G401.6 (cell line): ENCODE data around the gene PPP1CA.

Source experiments
- FAIRE-seq: peaks from 2 replicates; lab custom pipeline; 2012; peaks lifted over from hg19 to GRCh38; lab: Jason Lieb, UNC

Gene PPP1CA

DNA sequence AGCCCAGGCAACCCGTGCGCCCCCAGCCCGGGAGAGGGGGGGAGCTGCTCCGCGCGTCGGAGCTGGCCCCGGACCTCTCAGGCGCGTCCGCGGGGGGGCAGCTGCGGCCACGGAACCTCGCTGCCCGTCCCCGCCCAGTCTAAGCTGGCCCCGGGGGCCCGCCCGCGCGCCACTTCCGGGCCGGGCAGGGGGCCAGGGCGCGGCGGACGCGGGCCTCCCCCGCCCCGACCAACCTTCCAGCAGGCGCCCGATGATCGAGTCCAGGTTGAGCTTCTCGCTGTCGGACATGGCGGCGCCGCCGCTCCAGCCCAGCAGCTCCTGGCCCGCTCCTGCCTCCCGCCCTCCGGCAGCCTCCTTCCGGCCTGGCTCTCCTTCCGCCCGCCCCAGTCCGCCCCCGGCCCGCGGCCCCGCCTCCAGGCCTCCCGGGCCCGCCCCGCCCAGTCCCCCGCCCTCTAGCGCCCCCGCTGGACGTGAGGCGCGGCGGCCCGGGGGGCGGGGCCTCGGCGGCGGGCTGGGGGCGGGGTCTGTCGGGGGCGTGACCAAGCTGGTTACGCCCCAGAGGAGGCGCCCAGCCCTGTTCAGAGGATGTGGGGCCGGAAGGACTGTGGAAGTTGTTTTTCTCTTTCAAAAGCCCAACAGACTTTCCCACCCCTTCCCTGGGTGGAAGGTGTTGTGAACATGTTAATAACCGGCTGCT lies at the start of gene PPP1CA:
Gene PPP1CA (minus strand): TSS at position 364 of the 697 bp plus-strand sequence. CDS start 76 bp downstream, at position 288.
- no peak for FAIRE-seq

DNA sequence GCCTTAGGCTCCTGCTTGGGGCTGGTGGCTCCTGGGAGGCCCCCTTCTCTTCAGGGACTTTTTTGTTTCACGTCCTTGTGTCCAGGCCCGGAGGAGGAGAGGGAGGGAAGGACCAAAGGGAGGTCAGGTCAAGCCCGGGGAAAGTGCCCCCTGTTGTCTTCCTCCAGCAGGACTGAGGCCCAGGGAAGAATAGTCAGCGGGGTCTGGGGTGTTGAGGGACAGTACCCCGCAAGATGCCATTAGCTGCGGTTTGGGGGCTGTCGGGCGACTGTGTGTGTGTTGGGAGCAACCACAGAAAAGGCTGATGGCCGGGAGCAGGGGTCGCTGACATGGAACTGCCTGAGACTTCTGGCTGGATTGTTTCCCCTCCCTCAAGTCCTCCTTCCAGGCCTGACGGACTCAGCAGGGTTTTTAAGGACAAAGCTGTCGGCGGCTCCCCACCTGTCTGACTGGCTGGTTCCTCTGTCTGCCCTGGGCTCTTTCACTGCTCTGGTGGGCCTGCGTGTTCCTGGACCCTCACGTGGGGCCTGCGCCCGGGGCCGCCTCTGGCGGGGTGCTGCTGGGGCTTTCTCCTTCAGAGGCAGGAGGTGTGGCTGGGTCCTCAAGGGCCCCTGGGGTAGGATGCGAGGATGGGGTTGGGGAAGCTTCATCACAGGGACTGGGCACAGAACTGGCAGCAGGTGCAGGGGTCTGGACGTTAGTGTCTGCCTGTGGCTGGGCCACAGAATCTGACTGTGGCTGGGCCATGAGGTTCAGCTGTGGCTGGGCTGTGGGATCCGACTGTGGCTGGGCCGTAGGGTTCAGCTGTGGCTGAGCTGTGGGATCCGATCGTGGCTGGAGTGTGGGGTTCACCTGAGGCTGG lies 49.4 kb upstream of the PPP1CA start:
- no peak for FAIRE-seq

DNA sequence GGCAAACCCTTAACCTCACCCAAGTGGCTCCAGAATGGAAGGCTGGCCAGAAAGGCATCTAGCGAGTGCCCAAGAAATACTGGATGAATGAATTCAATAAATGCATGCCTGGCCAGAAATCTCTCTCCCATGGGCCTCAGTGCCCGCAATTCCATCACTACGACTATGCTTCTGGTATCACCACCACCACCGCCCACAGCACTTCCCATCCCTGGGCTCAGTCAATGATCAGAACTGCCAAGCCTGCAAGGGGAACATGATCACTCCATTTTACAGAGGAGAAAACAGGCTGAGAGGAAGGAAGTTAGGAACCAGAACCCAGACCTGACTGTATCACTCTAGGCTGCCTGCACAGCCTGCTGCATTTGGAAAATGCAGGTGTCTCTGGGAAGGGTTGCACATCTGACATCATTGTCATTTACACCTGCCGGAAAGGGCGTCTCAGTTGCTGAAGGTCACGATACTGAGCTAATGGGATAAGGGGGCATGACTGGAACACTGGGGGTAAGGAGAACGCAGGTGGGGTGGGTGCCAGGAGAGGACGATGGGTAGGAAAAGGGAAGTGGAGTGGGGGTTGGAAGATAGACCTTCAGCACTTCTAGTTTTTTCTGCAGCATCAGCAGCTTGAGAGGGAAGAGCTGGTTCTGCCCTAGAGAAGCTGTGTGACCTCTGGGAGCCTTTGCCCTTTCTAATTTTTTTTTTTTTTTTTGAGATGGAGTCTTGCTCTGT lies 47.6 kb upstream of the PPP1CA start:
- FAIRE-seq = no peak

DNA sequence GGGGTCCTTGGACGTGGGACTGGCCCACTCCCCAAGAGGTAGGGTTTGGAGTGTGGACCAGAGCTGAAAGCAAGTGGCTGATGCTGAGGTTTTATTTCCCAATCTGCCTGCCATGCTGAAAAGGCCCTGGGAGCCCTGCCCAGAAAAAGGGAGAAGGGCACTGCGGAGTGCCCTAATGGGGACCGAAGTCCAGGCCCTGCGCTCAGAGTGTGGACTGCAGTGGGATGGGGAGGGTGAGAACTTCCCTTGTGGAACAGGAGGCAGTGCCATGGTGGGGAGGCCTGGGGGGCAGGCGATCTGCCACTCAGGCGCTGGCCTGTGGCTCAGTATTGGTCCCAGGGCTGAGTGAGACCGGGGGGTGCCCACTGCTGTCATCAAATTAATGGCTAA lies 46.6 kb upstream of the PPP1CA start:
- FAIRE-seq = no peak

DNA sequence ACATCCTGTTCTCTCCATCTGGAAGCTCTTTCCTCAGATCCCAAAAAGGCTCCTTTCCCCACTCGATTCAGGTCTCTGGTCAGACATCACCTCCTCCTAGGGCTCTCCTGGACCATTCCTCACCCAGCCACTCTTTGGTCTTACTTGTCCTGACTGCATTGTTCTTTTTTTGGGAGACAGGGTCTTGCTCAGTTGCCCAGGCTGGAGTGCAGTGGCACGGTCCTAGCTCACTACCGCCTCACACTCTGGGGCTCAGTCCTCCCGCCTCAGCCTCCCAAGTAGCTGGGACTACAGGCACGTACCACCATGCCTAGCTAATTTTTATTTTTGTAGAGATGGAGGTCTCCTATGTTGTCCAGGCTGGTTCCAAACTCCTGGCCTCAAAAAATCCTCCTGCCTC lies 43.9 kb upstream of the PPP1CA start:
- no peak for FAIRE-seq

DNA sequence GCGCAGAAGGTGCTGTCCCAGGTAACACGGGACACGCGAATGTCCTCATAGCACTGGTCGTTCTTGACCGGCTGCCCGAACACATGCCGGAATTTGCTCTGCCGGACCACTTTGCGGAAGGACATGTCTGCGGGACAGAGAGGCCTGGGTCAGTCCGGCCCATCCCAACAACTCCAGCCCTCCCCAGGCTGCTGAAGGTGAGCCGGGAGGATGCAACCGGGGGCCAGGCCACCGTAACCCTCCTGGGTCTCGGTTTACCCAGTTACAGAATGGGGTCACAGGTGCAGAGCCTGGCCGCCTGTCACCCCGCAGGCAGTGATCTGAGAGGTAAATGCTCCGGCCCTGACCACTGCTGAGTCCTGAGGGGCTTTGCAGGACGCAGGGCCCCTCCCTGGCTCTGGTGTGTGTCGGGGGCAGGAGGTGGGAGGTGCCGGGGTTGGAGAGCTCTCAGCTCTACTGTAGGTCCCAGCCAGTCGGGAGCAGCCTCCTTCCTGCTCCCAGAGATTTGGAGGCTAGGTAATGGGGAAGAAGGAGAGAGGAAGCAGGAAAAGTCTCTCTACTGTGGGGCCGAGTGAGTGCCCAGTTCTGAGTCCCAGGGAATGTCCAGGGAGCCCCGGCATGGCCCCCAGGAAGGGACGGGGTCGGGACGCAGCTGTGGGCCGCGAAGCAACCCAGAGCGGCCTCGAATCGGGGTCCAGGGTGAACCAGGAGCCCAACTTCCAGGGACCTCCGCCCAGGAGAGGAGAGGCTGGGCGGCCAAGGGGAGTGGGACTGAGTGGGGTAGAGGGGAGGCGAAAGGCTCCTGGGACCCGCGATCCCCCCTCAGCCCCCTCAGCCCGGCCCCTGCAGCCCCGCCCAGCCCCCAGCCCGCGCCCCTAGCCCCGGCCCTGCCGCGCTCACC lies 41.1 kb upstream of the PPP1CA start:
- no peak for FAIRE-seq

DNA sequence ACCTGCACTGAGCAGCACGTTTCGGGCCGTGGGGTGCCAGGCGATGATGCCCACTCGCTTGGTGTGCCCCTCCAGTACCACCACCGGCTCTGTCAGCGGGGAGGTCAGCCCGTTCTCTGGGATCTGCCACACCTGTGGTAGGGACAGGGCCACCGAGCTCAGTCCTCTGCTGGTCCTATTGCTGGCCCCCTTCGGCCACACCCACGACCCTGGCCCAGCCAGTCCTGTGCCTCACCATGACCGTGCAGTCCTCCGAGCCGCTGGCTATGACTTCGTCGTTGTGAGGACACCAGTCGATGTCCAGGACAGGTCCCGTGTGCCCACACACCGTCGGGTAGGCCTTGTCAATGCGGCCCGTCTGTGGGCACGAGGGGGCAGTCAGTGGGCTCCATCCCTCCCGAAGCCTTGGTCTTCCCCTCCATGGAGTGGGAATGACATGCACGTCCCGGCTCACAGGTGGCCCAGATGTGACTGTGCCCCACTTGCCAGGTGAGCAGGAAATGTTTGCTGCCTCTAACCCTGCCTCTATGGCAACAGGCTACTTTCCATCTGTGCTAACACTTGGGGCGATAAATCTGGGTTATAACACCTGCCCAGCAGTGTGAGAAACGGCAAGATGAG lies 40.2 kb upstream of the PPP1CA start:
- FAIRE-seq = no peak

DNA sequence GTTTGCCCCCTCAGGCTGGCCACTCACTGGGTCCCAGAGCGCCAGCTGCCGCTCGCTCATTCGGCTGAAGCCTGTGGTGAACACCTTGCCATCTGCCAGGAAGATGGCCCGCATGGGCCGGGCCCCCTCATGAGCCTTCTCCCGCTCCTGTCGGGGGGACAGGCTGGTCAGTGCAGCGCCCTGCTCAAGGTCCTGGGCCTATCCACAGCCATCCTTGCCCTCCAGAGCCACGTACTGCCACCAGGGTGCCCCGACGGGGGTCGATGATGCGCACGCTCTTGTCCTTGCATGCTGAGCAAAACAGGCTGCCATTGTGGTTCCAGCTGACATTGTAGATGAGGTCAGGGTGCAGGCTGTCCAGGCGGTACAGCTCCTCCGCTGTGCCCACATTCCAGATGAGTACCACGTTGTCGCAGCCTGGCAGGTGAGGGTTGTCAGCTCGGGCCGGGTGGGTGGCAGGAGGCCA lies 39.5 kb upstream of the PPP1CA start:
- no peak for FAIRE-seq

DNA sequence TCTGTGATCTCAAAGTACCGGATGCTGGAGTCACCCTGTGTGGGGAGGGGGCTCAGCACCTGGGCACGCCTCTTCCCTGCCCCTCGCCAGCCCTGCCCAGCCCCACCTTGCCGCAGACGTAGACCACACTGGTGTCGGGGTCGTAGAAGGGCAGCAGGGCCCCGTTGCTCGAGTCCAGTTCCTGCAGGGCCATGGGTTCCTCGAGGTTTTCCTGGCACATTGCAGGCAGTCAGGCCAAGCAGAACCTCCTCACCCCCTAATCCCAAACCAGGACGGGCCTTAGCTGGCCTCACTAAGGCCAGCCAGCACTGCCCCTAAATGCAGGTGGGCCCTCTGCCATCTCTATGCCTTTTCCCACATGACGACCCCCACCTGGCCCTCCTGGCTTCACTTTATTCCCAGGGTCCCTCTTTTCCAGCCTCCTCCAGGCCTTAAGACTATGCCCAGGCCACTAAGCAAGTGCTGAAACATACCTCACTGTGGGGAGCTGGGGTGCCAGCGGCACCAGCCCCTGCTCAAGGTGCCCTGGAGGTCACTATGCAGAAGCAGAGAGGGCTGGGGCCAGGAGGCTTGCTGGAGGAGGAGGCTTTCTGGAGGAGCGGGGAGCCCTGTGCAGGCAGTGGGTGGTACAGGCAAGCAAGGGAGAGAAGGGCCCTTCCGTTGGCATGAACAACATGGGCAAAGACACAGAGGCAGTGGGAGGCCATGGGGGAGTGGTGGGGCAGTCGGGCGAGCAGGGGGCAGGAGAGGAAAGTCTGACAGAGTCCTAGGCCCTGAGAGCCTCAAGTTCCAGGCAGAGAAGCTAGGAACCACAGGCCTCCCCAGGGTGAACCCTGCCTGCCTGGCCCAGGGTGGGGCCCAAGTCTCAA lies 38.8 kb upstream of the PPP1CA start:
- FAIRE-seq = no peak

DNA sequence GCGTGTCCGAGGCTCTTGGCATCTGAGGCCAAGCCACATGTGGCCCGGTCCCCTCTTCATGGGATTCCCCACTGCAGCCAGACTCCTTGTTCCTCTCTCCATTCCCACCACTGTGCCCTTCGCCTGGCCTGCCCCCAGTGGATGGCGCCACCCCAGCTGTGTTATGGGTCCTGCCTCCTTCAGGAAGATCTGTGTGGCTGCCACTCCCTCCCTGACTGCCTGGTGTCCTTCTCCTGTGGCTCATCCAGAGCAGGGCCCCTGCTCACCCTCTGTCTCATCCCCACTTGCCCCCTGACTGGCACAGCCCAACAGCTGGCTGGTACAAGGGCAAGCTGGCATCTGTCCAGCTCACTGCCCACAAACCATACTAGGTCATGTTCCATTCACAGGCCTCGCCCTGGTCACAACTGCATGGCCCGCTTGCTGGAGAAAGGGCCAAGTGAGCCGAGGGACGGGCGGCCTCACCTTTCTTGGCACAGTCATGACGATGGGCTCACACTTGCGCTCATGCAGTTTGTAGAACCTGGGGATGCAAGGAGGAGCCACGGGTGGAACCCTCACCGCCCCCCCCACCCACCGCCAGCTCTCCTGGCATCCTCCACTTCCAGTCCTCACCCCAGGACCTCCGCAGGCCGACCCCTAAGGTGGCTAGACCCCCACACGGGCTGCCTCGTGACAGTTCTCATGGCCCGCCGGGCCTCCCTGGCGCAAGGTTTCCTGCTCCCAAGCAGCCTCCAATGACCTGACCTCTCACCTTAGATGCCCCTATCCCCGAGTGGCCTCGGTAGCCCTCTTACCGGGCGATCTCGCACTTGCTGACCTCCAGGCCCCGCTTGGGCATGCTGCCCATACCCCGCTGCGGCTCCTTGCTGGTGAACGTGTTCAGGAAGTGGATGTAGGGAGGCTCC lies 37.9 kb upstream of the PPP1CA start:
- no peak for FAIRE-seq

DNA sequence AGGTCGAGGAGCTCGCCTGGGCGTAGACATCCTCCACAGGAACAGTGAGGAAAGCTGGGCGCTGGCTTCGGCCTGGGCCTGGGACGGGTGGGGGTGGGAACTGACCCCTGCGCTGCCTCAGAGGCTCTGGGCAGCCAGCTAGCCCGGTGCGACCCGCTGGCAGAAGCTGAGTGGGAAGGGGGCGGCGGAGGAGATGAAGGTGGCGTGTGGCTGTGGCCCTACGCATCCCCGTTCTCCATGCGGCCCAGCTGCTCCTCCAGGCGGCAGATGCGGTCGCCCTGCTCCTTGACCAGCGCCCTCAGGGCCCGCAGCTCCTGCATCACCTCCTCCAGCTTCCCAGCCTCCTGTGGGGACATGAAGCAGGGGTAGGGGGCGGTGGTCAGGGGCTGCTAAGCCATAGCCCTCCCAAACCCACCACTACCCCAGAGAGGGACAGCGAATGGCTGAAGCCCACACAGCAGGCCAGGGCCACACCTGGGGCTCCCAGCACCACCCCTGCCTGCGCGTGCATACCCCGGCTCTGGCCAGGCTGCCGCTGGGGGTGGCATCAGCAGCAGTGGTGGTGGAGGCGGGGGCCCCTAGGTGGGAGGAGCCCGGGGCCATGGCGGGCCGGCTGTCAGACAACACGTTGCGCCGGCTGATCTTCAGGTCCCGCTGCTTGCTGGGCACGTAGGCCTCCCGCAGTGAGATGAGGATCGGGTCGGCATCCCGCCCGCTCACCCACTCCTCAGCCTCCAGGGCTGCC lies 36.7 kb upstream of the PPP1CA start:
- no peak for FAIRE-seq

DNA sequence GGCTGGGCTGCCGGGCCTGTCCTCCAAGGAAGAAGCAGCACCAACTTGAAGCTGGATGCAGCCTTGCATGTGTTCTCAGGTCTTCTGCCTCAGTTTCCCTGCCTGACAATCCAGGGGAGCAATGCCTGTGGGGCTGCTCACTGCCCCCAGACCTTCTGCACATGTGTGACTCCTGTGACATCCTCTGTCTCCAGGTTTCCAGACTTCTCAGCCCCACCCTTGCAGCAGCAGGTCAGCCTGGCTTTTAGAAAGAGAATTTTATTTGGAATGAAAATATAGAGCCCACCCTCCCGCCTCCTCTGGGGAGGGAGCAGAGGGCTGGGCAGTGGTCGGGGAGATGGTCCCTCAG lies 36.1 kb upstream of the PPP1CA start:
- no peak for FAIRE-seq

DNA sequence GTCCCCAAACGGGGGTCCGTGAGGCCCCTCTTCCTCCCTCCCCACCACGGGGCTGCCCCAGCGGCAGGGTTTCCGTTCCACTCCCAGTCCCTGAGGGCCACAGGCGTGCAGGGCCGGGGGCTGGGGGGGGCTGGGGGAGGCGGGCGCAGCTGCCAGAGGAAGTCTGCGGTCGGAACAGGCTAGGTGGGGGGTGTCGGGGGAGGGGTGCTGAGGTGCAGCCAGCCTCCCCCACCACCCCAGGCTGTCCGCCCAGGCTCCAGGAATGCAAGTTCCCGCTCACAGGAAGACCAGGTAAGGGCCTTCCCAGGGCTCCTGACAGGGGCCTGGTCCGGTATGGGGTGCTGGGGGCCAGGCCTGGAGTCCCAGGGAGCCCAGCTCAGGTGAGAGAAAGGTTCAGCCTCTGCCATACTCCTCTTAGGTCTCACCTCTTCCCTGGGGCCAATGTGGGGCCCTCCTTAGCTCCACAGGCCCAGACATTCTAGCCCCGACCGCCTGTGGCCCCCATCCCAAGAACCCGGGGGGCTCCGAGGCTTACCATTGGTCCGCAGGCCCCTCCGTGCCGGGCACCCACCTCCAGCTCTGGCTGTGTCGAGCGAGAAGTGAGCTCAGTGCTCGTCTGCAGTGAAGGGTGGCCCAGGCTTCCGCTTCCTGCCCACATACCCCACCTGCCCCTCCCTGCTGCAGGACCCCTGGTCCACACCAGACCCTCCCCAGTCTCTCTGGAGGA lies 35.6 kb upstream of the PPP1CA start, which contains the start of gene PTPRCAP:
Gene PTPRCAP (minus strand): TSS at position 601 of the 727 bp plus-strand sequence. CDS start 63 bp downstream, at position 538.
- no peak for FAIRE-seq

DNA sequence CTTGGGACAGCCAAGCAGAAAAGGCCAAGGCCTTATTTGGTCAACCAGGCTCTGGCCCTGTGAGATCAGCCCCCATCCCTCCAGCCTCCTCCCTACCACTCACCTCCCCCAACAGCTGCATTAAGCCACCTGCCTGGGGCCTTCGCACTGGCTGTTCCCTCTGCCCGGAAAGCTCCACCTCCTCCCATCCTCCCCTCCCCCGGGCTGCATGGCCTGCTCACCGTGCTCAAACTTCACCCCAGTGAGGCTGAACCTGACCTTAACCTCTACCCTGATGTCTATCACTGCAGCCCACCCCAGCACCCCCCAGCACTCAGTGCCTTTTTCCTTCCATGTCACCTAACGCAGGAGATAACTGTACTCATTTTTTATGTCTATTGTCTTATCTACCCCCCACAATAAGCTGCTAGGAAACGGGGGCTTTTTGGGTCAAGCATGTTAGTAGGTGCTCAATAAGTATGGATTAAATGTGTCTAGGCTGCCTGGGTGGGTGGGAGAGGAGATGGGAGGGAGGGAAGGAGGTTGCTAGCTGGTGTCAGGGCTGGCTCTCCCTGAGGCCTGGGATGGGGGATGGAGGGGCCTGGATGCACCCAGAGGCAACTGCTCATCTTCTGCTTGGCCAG lies 34.9 kb upstream of the PPP1CA start:
- no peak for FAIRE-seq

DNA sequence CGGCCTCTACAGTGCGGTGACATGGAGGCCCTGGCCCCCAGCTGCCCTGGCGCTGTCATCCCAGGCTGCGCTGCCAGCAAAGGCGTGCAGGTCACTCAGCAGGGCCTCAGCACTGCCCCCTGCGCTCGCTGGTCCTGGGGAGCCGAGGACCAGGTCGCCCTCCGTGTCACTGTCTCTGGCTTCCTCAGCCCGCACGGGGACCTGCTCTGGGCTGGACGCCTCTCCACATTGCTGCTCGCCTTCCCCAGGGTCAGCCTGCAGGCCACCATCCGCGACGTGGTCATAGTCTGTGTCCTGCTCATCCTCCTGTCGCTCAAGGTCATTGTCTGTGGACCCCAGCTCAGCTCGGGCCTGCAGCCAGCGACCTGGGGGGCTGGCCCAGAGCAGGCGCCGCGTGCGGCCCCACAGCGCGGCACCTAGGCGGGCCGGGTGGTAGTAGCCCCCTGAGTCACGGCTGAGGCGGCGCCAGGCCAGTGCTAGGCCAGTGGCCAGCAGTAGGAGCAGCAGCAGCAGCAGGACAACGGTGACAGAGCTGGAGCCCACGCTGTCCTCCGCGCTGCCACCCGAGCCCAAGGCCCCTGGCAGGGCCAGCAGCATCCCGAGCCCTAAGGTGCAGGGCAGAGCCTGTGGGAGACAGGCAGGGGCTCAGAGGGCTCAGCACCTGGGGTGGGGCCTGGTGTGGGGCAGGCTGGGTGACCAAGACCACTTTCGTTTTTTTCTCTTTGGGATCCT lies 34.2 kb upstream of the PPP1CA start:
- no peak for FAIRE-seq

DNA sequence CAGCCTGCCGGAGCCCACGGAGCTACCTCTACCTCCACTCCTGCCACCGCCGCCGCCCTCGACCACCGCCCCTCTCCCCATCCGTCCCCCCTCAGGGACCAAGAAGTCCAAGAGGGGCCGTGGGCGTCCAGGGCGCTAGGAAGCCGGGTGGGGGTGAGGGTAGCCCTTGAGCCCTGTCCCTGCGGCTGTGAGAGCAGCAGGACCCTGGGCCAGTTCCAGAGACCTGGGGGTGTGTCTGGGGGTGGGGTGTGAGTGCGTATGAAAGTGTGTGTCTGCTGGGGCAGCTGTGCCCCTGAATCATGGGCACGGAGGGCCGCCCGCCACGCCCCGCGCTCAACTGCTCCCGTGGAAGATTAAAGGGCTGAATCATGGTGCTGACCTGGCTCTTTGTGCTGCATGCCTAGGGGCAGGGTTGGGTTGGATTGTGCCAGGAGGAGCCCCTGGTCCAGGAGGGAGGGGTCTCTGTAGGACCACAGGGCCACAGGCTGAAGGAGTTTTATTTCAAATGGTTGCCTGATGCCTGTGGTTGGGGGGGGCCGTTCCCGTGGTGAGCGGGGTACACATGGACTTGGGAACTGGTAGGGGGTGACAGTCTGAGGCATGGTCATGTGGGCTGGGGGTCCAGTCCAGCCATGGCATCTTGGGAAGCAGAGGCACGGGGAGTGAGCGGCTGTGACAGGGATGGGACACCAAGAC lies 33.5 kb upstream of the PPP1CA start:
- FAIRE-seq = no peak
